A673 (cell line): ENCODE results near the gene DUSP1.

Experiments used
- CTCF ChIP-seq: fragments of 300-800, 200-600 bp; sonication (generic); conservative IDR thresholded peaks from 2 replicates; pipeline ENCODE4 v1.5.1; 2017; ENCODE audit warnings: low read depth, mild to moderate bottlenecking, antibody characterized with exemption, low read length, moderate library complexity, mixed read lengths
- EZH2 ChIP-seq: fragments of 200-600 bp; sonication (generic); IDR thresholded peaks from 2 replicates; pipeline ENCODE4 v1.6.1; 2017; ENCODE audit warnings: borderline replicate concordance, low read depth, mild to moderate bottlenecking, mixed read lengths, antibody characterized with exemption, low read length; ENCODE audit not compliant: poor library complexity, severe bottlenecking

- TF ChIP-seq CTCF (no peak), EZH2 (no peak)
Measured at GRCh38 chr5:172764861-172765765, 5.9 kb downstream of the DUSP1 start.
